ENCODE measurements around the gene MLF2. TPM values are rescaled to one million over a fixed set of nuclear protein-coding genes. Genes with fewer than 3 reads are reported as not detected.
"Not testable (repeated sequence)": the region's sequence is repeated elsewhere in the genome, so short reads cannot be mapped to it uniquely, and the experiment has no call there.

Gene MLF2
- total RNA-seq, 4 donors from 2014 or later = 105 to 181 (median 165) TPM

DNA sequence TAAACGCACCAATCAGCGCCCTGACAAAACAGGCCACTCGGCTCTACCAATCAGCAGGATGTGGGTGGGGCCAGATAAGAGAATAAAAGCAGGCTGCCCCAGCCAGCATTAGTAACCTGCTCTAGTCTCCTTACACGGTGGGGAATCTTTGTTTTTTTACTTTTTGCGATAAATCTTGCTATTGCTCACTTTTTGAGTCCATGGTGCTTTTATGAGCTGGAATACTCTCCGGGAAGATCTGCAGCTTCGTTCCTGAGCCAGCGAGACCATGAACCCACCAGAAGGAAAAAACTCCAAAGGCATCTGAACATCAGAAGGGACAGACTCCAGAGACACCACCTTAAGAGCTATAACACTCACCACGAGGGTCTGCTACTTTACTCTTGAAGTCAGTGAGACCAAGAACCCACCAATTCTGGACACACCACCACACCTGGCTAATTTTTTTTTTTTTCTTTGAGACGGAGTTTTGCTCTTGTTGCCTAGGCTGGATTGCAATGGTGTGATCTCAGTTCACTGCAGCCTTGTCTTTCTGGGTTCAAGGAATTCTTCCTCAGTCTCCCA, 36.0 kb downstream of the MLF2 start:
- no peak for TF ChIP-seq POLR2A (IDR thresholded peaks at IDR 0.05)
- TF ChIP-seq, protein P1, sequence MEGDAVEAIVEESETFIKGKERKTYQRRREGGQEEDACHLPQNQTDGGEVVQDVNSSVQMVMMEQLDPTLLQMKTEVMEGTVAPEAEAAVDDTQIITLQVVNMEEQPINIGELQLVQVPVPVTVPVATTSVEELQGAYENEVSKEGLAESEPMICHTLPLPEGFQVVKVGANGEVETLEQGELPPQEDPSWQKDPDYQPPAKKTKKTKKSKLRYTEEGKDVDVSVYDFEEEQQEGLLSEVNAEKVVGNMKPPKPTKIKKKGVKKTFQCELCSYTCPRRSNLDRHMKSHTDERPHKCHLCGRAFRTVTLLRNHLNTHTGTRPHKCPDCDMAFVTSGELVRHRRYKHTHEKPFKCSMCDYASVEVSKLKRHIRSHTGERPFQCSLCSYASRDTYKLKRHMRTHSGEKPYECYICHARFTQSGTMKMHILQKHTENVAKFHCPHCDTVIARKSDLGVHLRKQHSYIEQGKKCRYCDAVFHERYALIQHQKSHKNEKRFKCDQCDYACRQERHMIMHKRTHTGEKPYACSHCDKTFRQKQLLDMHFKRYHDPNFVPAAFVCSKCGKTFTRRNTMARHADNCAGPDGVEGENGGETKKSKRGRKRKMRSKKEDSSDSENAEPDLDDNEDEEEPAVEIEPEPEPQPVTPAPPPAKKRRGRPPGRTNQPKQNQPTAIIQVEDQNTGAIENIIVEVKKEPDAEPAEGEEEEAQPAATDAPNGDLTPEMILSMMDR (IDR thresholded peaks at IDR 0.05 in 4 of 5, conservative IDR thresholded peaks at IDR 0.05 in 1 of 5) = no peak
- Histone ChIP-seq H3K4me1 (no peaks in the 10 kb centered on the region), H3K27ac (no peak overlapping the region), H3K27me3 (peaks cover 0 to 18% (median 2%) of the 10 kb centered on the region in 3 donors), H3K36me3 (no peaks in the 10 kb centered on the region), H3K9me3 (no peaks in the 10 kb centered on the region), H3K4me3 (no peak overlapping the region)
- in situ Hi-C loops (cut with MboI; ENCODE audit: low sequenced_read_pairs in 4 of 4) (no loop called here), intact Hi-C loops (cut with DNase I; ENCODE audit: low total_unique reads) (no loop called here)
- ATAC-seq (no peak), DNase-seq (no peak)

DNA sequence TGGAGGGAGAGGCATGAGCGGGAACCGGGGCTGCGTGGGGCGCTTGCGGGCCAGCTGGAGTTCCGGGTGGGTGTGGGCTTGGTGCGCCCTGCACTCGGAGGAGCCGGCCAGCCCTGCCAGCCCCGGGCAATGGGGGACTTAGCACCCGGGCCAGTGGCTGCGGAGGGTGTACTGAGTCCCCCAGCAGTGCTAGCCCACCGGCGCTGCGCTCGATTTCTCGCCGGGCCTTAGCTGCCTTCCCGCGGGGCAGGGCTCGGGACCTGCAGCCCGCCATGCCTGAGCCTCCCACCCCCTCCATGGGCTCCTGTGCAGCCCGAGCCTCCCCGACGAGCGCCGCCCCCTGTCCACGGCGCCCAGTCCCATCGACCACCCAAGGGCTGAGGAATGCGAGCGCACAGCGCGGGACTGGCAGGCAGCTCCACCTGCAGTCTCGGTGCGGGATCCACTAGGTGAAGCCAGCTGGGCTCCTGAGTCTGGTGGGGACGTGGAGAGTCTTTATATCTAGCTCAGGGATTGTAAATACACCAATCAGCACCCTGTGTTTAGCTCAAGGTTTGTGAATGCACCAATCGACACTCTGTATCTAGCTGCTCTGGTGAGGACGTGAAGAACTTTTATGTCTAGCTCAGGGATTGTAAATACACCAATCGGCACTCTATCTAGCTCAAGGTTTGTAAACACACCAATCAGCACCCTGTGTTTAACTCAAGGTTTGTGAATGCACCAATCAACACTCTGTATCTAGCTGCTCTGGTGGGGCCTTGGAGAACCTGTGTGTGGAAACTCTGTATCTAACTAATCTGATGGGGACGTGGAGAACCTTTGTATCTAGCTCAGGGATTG, 36.7 kb downstream of the MLF2 start:
- H3K36me3 ChIP-seq; H3K4me3 ChIP-seq; intact Hi-C loops (cut with DNase I; ENCODE audit: low total_unique reads); H3K4me1 ChIP-seq; DNase-seq; H3K27ac ChIP-seq; ATAC-seq; H3K9me3 ChIP-seq; in situ Hi-C loops (cut with MboI; ENCODE audit: low sequenced_read_pairs in 4 of 4): not testable (repeated sequence)
- peaks cover 0 to 19% (median 2%) of the 10 kb centered on the region in 3 donors for H3K27me3 ChIP-seq

DNA sequence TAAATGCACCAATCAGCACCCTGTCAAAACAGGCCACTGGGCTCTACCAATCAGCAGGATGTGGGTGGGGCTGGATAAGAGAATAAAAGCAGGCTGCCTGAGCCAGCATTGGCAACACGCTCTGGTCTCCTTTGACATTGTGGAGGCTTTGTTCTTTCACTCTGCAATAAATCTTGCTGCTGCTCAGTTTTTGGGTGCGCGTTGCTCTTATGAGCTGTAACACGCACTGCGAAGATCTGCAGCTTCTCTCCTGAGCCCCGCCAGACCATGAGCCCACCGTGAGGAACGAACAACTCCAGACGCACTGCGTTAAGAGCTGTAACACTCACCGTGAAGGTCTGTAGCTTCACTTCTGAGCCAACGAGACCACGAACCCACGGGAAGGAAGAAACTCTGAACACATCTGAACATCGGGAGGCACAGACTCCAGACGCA, 44.0 kb downstream of the MLF2 start:
- in situ Hi-C loops (cut with MboI; ENCODE audit: low sequenced_read_pairs in 4 of 4) = loop anchor here in 1 of 4 donors (10.0 kb wide), 1 partner anchor 54 kb away; no protein-coding TSS in a partner anchor
- Histone ChIP-seq H3K9me3 (no peaks in the 10 kb centered on the region), H3K27ac (no peak overlapping the region), H3K27me3 (peaks cover 21 to 37% (median 31%) of the 10 kb centered on the region in 3 donors), H3K4me3 (no peak overlapping the region), H3K4me1 (no peaks in the 10 kb centered on the region), H3K36me3 (no peaks in the 10 kb centered on the region)
- ATAC-seq = no peak
- intact Hi-C loops (cut with DNase I; ENCODE audit: low total_unique reads) = no loop called here
- no peak for DNase-seq
- TF ChIP-seq, protein P1 (IDR thresholded peaks at IDR 0.05 in 4 of 5, conservative IDR thresholded peaks at IDR 0.05 in 1 of 5) = no peak
- no peak for TF ChIP-seq POLR2A (IDR thresholded peaks at IDR 0.05)

DNA sequence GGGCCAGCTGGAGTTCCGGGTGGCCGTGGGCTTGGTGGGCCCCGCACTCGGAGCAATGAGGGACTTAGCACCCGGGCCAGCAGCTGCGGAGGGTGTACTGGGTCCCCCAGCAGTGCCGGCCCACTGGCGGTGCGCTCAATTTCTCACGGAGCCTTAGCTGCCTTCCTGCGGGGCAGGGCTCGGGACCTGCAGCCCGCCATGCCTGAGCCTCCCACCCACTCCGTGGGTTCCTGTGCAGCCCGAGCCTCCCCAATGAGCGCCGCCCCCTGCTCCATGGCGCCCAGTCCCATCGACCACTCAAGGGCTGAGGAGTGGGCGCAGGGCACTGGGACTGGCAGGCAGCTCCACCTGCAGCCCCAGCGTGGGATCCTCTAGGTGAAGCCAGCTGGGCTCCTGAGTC, 44.6 kb downstream of the MLF2 start:
- H3K4me3 ChIP-seq; H3K9me3 ChIP-seq; intact Hi-C loops (cut with DNase I; ENCODE audit: low total_unique reads); H3K36me3 ChIP-seq; H3K4me1 ChIP-seq; DNase-seq; ATAC-seq; H3K27ac ChIP-seq: not testable (repeated sequence)
- H3K27me3 ChIP-seq = peaks cover 28 to 43% (median 35%) of the 10 kb centered on the region in 3 donors
- in situ Hi-C loops (cut with MboI; ENCODE audit: low sequenced_read_pairs in 4 of 4) = loop anchor here in 1 of 4 donors (10.0 kb wide), 1 partner anchor 54 kb away; no protein-coding TSS in a partner anchor

DNA sequence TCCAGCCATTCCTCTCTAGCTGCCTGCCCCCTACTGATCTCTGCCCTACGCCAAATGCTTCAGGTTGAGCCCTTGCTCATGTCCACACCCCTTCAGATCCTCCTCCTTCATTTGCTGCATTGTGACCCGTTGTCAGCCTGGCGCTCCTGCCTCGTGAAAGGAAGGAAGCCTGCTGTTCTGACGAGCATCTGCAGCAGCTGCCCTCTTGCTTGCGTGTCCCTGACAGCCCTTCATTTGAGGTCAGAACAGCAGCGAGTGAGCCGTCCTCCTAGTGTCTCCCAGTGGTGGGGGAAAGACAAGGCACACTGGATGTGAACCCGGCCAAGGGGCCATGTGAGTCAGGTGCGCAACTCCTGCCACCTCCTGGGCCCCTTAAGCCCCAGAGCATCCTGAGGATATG, 49.3 kb downstream of the MLF2 start:
- intact Hi-C loops (cut with DNase I; ENCODE audit: low total_unique reads) = no loop called here
- TF ChIP-seq POLR2A (IDR thresholded peaks at IDR 0.05) = no peak
- peaks cover 0 to 2% of the 10 kb centered on the region in 2 donors for H3K4me1 ChIP-seq
- in situ Hi-C loops (cut with MboI; ENCODE audit: low sequenced_read_pairs in 4 of 4) = loop anchor here in 1 of 4 donors (10.0 kb wide), 1 partner anchor 49 kb away; no protein-coding TSS in a partner anchor
- no peak for DNase-seq
- H3K9me3 ChIP-seq = no peaks in the 10 kb centered on the region
- no peak overlapping the region for H3K27ac ChIP-seq
- peaks cover 67 to 74% (median 70%) of the 10 kb centered on the region in 3 donors for H3K27me3 ChIP-seq
- no peak overlapping the region for H3K4me3 ChIP-seq
- no peak for ATAC-seq
- no peaks in the 10 kb centered on the region for H3K36me3 ChIP-seq

Data from gastrocnemius medialis (tissue), 4 donors.